Middle frontal gyrus (tissue), 1 donor: ENCODE measurements around the gene HSPA1B.

Experiments used
- DNase-seq: peaks from one replicate; pipeline ENCODE4 v3.0.0-alpha.2; 2015; ENCODE audit warnings: low spot score; ENCODE audit errors: extremely low spot score

The HSPA1B gene

DNA sequence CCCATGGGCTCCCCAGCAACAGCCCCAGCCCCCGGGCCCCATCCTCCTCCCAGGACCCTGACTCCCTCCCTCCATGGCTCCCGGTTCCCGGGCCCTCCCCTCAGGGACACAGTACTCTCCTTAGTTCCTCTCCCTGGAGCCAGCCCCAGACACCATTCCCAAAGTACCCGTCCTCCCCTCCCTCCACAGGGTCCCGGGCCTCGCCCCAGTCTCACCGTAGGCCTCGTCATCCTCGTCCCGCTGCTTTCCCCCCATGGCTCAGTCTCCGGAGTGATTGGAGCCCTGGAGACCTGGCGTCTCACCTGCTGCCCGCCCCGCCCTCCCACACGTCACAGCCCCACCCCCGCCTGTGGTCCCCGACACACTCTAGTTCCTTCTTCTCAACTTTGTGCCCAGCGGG lies 51.2 kb downstream of the HSPA1B start, which contains the start of gene SLC44A4:
Gene SLC44A4 (minus strand): TSS at position 272 of the 400 bp plus-strand sequence. CDS start 17 bp downstream, at position 255.
- no peak for DNase-seq

DNA sequence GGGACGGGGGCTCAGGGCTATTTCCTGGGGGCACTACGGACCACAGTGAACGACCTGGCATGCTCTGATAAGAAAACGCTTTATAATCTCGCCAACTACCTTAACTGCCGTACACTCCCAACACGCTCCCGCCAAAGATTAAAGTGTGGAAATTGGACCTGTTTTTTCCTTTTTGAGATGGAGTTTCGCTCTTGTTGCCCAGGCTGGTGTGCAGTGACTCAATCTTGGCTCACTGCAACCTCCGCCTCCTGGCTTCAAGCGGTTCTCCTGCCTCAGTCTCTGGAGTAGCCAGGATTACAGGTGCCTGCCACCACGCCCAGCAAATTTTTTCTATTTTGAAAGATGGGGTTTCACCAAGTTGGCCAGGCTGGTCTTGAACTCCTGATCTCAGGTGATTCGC lies 51.6 kb downstream of the HSPA1B start:
- DNase-seq: no peak
